Endothelial cell of umbilical vein (primary cell): ENCODE data around the gene ACOT2. TPM values are rescaled to one million over a fixed set of nuclear protein-coding genes. Genes with fewer than 3 reads are reported as not detected.

Experiments
- BruUV-seq: library from RNA; stranded (reverse); fragments of 400-500 nt; replicated peaks from 2 replicates; lab custom pipeline; 2021; lab: Mats Ljungman, UMichigan
- CTCF ChIA-PET: fragments of 300-600, 350-600 bp; sonication (Branson Sonifier 250); formaldehyde crosslinking; loops from one replicate; lab custom pipeline; 2021; ENCODE audit warnings: antibody characterized with exemption, inconsistent platforms; lab: Charles Lee
- POLR2A ChIA-PET: fragments of 300-600, 350-600 bp; sonication (Branson Sonifier 250); formaldehyde crosslinking; loops from one replicate; lab custom pipeline; 2021; ENCODE audit warnings: antibody characterized with exemption, inconsistent platforms; lab: Charles Lee
- DNase-seq: peaks from one replicate; pipeline ENCODE4 v3.0.0-alpha.2; 2011; ENCODE audit warnings: low read depth, low spot score
- FAIRE-seq: peaks from 2 replicates; lab custom pipeline; 2011; peaks lifted over from hg19 to GRCh38; lab: Jason Lieb, UNC
- H2AFZ ChIP-seq: 2 replicates; pipeline ENCODE4 v1.6.0; 2012; ENCODE audit warnings: low read depth, low read length, control low read depth, inconsistent platforms
- H3K27ac ChIP-seq: 2 replicates; pipeline ENCODE4 v1.5.1; 2011; ENCODE audit warnings: low read depth, mild to moderate bottlenecking, control low read depth, low read length, moderate library complexity; ENCODE audit not compliant: insufficient read depth
- H3K27me3 ChIP-seq, 2 experiments: 2 replicates each; pipeline versions ENCODE4 v1.6.0 to v1.6.1; 2011; ENCODE audit warnings: low read length in 2 of 2, mixed read lengths in 1 of 2; ENCODE audit not compliant: control insufficient read depth in 2 of 2, insufficient read depth in 2 of 2
- H3K36me3 ChIP-seq, 2 experiments: 2 replicates in 1 of 2; 3 replicates in 1 of 2; pipeline ENCODE4 v1.5.1; 2011; ENCODE audit warnings: low read length in 2 of 2, mild to moderate bottlenecking in 1 of 2, moderate library complexity in 1 of 2; ENCODE audit not compliant: control insufficient read depth in 2 of 2, insufficient read depth in 2 of 2; ENCODE audit errors: extremely low read depth in 1 of 2
- H3K4me1 ChIP-seq: 3 replicates; pipeline ENCODE4 v1.5.1; 2011; ENCODE audit warnings: mild to moderate bottlenecking, low read length; ENCODE audit not compliant: control insufficient read depth, insufficient read depth; ENCODE audit errors: extremely low read depth
- H3K4me2 ChIP-seq: 2 replicates; pipeline ENCODE4 v1.6.1; 2011; ENCODE audit warnings: low read length, control low read depth, mixed read lengths; ENCODE audit not compliant: insufficient read depth
- H3K4me3 ChIP-seq, 3 experiments: fragments of 200-600 bp in 1 of 3; sonication (generic), shearing (Covaris generic) in 1 of 3; replicated peaks in 1 of 3; 2 replicates each; pipeline ENCODE4 v1.5.1; 2011 to 2016; ENCODE audit warnings: control low read depth in 3 of 3, low read length in 3 of 3, mild to moderate bottlenecking in 2 of 3, inconsistent platforms in 1 of 3, low read depth in 1 of 3, moderate library complexity in 1 of 3; ENCODE audit not compliant: insufficient read depth in 1 of 3
- H3K79me2 ChIP-seq: 2 replicates; pipeline ENCODE4 v1.6.0; 2012; ENCODE audit warnings: low read length, inconsistent platforms; ENCODE audit not compliant: control insufficient read depth, insufficient read depth
- H3K9ac ChIP-seq: replicated peaks from 2 replicates; pipeline ENCODE3; 2011; ENCODE audit warnings: low read length, control low read depth; ENCODE audit not compliant: insufficient read depth; ENCODE audit errors: extremely low read depth
- H3K9me1 ChIP-seq: replicated peaks from 3 replicates; pipeline ENCODE4 v1.6.0; 2011; ENCODE audit warnings: mild to moderate bottlenecking, low read length; ENCODE audit not compliant: control insufficient read depth, insufficient read depth; ENCODE audit errors: extremely low read depth
- H3K9me3 ChIP-seq: replicated peaks from 2 replicates; pipeline ENCODE4 v1.5.1; 2012; ENCODE audit warnings: low read length, inconsistent platforms; ENCODE audit not compliant: control insufficient read depth, insufficient read depth
- H4K20me1 ChIP-seq: replicated peaks from 2 replicates; pipeline ENCODE3; 2011; ENCODE audit warnings: mild to moderate bottlenecking, low read length; ENCODE audit not compliant: control insufficient read depth, insufficient read depth; ENCODE audit errors: extremely low read depth
- EZH2 ChIP-seq: IDR thresholded peaks from 2 replicates; pipeline ENCODE4 v1.6.1; 2012; ENCODE audit warnings: borderline replicate concordance, low read depth, mild to moderate bottlenecking, moderate library complexity, low read length, inconsistent platforms; ENCODE audit not compliant: severe bottlenecking
- FOS ChIP-seq: IDR thresholded peaks from 2 replicates; pipeline ENCODE4 v1.6.1; 2011; ENCODE audit warnings: mild to moderate bottlenecking, low read length, moderate library complexity, borderline replicate concordance; ENCODE audit not compliant: insufficient read depth
- GATA2 ChIP-seq: IDR thresholded peaks from 2 replicates; pipeline ENCODE4 v1.7.0; 2011; ENCODE audit warnings: low read depth, mild to moderate bottlenecking, moderate library complexity, mixed read lengths, low read length; ENCODE audit not compliant: insufficient read length, insufficient read depth
- JUN ChIP-seq: IDR thresholded peaks from 2 replicates; pipeline ENCODE4 v1.6.1; 2011; ENCODE audit warnings: borderline replicate concordance, low read depth; ENCODE audit not compliant: insufficient read length, insufficient read depth
- MYC ChIP-seq: IDR thresholded peaks from one replicate; pipeline ENCODE4 v1.6.1; 2011; ENCODE audit warnings: mild to moderate bottlenecking, low read depth, low read length
- POLR2A ChIP-seq: IDR thresholded peaks from 2 replicates; pipeline ENCODE4 v1.6.1; 2012; ENCODE audit warnings: low read depth, mild to moderate bottlenecking, control low read depth, low read length
- POLR2AphosphoS5 ChIP-seq: IDR thresholded peaks from 2 replicates; pipeline ENCODE4 v1.6.1; 2012; ENCODE audit warnings: low read depth, mild to moderate bottlenecking, control low read depth, low read length, moderate library complexity; ENCODE audit not compliant: insufficient read depth
- dilution Hi-C: fragments of 300-500 bp; cut with MboI; formaldehyde crosslinking; loops from one replicate; pipeline ENCODE4 v1.15.0; 2019; ENCODE audit warnings: low sequenced_read_pairs; ENCODE audit not compliant: extremely low pct_ligation_motif_present
- intact Hi-C: fragments of 100-400 bp; cut with micrococcal nuclease; formaldehyde crosslinking; loops from one replicate; pipeline ENCODE4 v1.10.0; 2022
- polyA plus RNA-seq, 4 experiments: library from polyadenylated mRNA; depleted of rRNA in 3 of 4; stranded (reverse) in 3 of 4; unstranded in 1 of 4; fragments of >200 nt; gene quantifications; 2 replicates each; pipeline versions ENCODE4 v1.2.1 to v1.2.3, GENCODE V29; 2011 to 2012; ENCODE audit warnings: missing spikeins in 1 of 4
- total RNA-seq: library from RNA; stranded (reverse); gene quantifications from 2 replicates; pipeline ENCODE4 v1.2.3, GENCODE V29; 2021
- TF ChIP-seq, protein P1 (sequence below), 2 donors: IDR thresholded peaks; 1 replicate in 1 of 2; 2 replicates in 1 of 2; pipeline ENCODE4 v1.5.1; 2011; ENCODE audit warnings: low read length in 2 of 2, mild to moderate bottlenecking in 2 of 2, moderate library complexity in 2 of 2, control low read depth in 1 of 2, inconsistent platforms in 1 of 2, low read depth in 1 of 2; ENCODE audit not compliant: insufficient read depth in 1 of 2; ENCODE audit errors: extremely low read depth in 1 of 2
- TF ChIP-seq, protein P2 (sequence below): IDR thresholded peaks from 2 replicates; pipeline ENCODE4 v1.6.1; 2011; ENCODE audit not compliant: insufficient read depth, insufficient read length

Gene ACOT2
- total and polyA plus RNA-seq, 2 donors (not counting 3 experiments of a cell fraction or from before 2014, with no cell fraction given), result 28.8 to 34.6 TPM

DNA sequence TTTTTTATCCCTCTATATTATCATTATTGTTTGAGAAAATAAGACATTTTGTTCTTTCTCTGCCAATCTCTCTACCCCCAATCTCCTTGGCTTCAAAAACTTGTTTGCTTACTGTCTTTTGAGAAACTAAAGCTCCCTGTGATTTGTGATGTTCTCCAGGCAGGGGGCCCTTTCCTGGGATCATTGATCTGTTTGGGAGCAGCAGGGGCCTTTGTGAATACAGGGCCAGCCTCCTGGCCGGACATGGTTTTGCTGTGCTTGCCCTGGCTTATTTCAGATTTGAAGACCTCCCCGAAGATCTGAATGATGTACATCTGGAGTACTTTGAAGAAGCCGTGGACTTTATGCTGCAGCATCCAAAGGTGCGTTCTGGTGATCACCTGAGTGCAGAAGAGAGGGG is 47.8 kb downstream of the ACOT2 start:
- no TSS peak for BruUV-seq
- no peaks in the 10 kb centered on the region for H3K79me2 ChIP-seq
- H3K9ac ChIP-seq, result no peak overlapping the region
- H3K27me3 ChIP-seq, result peaks cover 0 to 2% of the 10 kb centered on the region in 2 experiments
- H3K4me1 ChIP-seq, result no peaks in the 10 kb centered on the region
- intact Hi-C loops, result no loop called here
- H4K20me1 ChIP-seq, result no peaks in the 10 kb centered on the region
- H3K36me3 ChIP-seq, result no peaks in the 10 kb centered on the region
- dilution Hi-C loops, result no loop called here
- DNase-seq (no peak), FAIRE-seq (no peak)
- no peak overlapping the region for H3K27ac ChIP-seq
- ChIA-PET CTCF (no interaction called here), POLR2A (no interaction called here)
- no peaks in the 10 kb centered on the region for H3K9me3 ChIP-seq
- no peak overlapping the region for H3K4me3 ChIP-seq
- H2AFZ ChIP-seq, result no peak overlapping the region
- H3K9me1 ChIP-seq, result no peaks in the 10 kb centered on the region
- TF ChIP-seq POLR2AphosphoS5 (no peak), MYC (no peak), EZH2 (no peak), JUN (no peak), POLR2A (no peak), FOS (no peak), GATA2 (no peak)
- TF ChIP-seq, protein P1, sequence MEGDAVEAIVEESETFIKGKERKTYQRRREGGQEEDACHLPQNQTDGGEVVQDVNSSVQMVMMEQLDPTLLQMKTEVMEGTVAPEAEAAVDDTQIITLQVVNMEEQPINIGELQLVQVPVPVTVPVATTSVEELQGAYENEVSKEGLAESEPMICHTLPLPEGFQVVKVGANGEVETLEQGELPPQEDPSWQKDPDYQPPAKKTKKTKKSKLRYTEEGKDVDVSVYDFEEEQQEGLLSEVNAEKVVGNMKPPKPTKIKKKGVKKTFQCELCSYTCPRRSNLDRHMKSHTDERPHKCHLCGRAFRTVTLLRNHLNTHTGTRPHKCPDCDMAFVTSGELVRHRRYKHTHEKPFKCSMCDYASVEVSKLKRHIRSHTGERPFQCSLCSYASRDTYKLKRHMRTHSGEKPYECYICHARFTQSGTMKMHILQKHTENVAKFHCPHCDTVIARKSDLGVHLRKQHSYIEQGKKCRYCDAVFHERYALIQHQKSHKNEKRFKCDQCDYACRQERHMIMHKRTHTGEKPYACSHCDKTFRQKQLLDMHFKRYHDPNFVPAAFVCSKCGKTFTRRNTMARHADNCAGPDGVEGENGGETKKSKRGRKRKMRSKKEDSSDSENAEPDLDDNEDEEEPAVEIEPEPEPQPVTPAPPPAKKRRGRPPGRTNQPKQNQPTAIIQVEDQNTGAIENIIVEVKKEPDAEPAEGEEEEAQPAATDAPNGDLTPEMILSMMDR (IDR thresholded peaks at IDR 0.05; ENCODE audit: extremely low read depth in 1 of 2, insufficient read depth in 1 of 2, low read depth in 1 of 2, low read length in 2 of 2), result no peak
- TF ChIP-seq, protein P2, sequence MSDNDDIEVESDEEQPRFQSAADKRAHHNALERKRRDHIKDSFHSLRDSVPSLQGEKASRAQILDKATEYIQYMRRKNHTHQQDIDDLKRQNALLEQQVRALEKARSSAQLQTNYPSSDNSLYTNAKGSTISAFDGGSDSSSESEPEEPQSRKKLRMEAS, result no peak
- no peak overlapping the region for H3K4me2 ChIP-seq
